ENCODE measurements around the gene TARM1.

GRCh38 chr19:54109651-54110050 is 28.5 kb upstream of the TARM1 start:
- TF ChIP-seq CTCF (conservative IDR thresholded peaks at IDR 0.05) (no peak), ZFX (IDR thresholded peaks at IDR 0.05) (no peak)

Measured in C4-2B (cell line).